ENCODE results near the gene SLC1A2.

The SLC1A2 gene

DNA sequence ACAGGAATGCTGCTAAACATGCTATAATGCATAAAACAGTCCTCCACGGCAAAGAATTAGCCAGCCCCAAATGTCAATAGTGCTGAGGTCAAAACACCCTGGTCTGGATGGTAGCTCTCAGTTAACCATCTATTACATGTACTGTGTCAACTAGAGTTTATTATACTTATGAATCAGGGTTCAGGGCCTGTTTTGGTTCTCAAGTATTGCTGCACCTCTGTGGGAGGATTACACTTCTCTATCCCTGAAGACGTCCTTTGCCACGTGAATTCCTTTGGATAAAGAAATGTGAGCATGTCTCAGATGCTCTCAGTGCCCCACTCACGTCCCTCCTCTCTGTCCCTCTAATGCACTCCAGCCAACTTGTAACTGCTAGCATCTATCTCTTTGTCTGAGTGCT is 53.4 kb downstream of the SLC1A2 start:
- no peak for DNase-seq
- TF ChIP-seq, protein P1, sequence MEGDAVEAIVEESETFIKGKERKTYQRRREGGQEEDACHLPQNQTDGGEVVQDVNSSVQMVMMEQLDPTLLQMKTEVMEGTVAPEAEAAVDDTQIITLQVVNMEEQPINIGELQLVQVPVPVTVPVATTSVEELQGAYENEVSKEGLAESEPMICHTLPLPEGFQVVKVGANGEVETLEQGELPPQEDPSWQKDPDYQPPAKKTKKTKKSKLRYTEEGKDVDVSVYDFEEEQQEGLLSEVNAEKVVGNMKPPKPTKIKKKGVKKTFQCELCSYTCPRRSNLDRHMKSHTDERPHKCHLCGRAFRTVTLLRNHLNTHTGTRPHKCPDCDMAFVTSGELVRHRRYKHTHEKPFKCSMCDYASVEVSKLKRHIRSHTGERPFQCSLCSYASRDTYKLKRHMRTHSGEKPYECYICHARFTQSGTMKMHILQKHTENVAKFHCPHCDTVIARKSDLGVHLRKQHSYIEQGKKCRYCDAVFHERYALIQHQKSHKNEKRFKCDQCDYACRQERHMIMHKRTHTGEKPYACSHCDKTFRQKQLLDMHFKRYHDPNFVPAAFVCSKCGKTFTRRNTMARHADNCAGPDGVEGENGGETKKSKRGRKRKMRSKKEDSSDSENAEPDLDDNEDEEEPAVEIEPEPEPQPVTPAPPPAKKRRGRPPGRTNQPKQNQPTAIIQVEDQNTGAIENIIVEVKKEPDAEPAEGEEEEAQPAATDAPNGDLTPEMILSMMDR (IDR thresholded peaks at IDR 0.05; ENCODE audit: low read depth, low read length) = no peak
- Histone ChIP-seq H3K36me3 (peaks cover 37% of the 10 kb centered on the region), H3K27me3 (ENCODE audit: insufficient read depth, low read depth, severe bottlenecking) (no peaks in the 10 kb centered on the region), H3K9me3 (ENCODE audit: severe bottlenecking) (no peaks in the 10 kb centered on the region), H3K4me3 (ENCODE audit: low read depth, low read length) (no peak overlapping the region), H3K27ac (no peak overlapping the region)

DNA sequence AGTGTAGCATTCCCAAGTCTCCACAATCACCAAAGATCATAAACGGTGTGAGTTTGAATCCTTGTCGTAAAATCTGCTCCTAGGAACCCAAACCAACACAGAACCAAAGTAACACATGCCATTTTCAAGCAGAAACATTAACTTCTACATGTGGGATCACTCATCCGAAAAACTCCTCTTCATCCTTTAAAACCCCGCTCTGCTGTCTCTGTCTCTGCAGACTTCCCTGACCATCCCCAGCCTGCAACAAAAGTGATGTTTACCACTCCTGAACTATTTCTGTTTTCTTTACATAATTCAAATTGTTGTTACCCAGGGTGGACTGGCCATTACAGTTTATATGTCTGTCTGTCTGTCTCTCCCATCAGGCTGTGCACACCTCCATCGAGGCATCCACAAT is 54.0 kb downstream of the SLC1A2 start:
- no peaks in the 10 kb centered on the region for H3K9me3 ChIP-seq (ENCODE audit: severe bottlenecking)
- H3K27ac ChIP-seq = no peak overlapping the region
- no peaks in the 10 kb centered on the region for H3K27me3 ChIP-seq (ENCODE audit: insufficient read depth, low read depth, severe bottlenecking)
- DNase-seq = no peak
- peaks cover 31% of the 10 kb centered on the region for H3K36me3 ChIP-seq
- H3K4me3 ChIP-seq (ENCODE audit: low read depth, low read length) = no peak overlapping the region
- TF ChIP-seq, protein P1 (IDR thresholded peaks at IDR 0.05; ENCODE audit: low read depth, low read length) = no peak

DNA sequence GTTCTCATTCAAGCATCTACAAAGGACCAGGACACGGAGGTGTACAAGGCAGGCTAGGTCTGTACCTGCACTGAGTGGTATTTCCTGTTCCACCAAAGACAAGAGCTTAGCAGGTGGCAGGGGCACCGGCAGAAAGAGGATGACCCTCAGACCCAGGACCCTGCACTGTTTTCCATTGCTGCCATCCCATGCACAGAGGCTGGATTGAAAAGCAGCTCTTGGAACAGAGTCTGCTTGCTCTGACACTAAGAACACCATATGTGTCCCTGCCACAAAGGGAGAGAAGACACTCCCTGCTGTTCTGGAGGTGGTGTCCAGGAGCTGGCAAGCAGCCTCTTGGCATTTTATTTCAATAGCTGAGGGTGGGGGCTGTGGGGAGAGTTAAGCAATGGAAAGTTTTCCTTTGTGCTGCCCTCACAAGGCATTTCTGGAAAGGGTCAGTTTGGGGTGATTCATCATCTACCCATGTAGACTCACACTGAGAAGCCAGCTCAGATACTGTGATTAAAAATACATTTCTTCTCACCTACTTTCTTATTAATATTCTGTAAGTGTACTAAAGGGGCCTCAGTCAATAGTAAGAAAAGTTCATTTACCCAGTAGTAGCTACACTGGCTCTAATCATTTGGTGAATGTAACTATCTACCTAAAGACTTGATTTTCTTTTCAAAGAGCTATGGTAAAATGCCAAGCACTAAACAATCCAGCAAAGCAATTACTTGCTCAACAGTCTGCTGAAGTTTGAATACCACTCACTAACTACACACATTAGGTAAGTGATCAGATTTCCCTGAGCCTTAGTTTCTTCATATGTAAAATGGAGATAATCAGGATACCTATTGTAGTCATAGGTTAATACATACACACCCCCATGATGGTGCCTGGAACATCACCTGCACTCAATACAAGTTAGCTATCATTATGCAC is 55.2 kb downstream of the SLC1A2 start:
- DNase-seq = no peak
- TF ChIP-seq, protein P1 (IDR thresholded peaks at IDR 0.05; ENCODE audit: low read depth, low read length) = no peak
- no peak overlapping the region for H3K27ac ChIP-seq

DNA sequence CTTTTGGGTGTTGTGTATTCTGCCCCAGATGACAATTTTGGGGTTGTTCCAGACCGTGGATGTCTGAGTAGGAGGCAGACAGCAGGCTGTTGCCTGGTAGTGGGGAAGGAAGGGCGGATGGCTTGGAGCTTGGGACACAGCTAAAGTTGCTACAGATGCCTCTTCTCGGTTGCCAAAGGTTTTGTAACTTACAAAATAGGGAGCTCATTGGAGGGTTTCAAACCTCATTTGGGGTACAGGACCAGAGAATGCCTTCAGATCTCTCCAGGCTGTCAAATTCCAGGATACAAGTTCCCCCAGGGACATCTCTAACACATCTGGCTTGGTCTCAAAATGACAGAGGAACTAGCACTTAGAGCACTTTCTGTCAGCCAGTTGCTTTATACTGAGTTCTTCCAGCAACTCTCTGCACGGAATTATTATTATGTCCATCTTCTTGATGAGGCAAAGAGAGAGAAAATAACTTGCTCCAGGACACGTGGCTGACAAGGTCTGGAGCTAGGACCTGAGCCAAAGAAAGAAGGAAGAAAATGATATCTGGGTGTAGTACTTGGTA is 56.0 kb downstream of the SLC1A2 start:
- TF ChIP-seq, protein P1 (IDR thresholded peaks at IDR 0.05; ENCODE audit: low read depth, low read length) = no peak
- Histone ChIP-seq H3K27me3 (ENCODE audit: insufficient read depth, low read depth, severe bottlenecking) (no peaks in the 10 kb centered on the region), H3K4me3 (ENCODE audit: low read depth, low read length) (no peak overlapping the region), H3K9me3 (ENCODE audit: severe bottlenecking) (no peaks in the 10 kb centered on the region), H3K27ac (no peak overlapping the region), H3K36me3 (peaks cover 24% of the 10 kb centered on the region)
- no peak for DNase-seq

More for the DNA sequence above, 55.2 kb downstream of the SLC1A2 start:
- Histone ChIP-seq H3K36me3 (peaks cover 24% of the 10 kb centered on the region), H3K27me3 (ENCODE audit: insufficient read depth, low read depth, severe bottlenecking) (no peaks in the 10 kb centered on the region), H3K9me3 (ENCODE audit: severe bottlenecking) (no peaks in the 10 kb centered on the region), H3K4me3 (ENCODE audit: low read depth, low read length) (no peak overlapping the region)

DNA sequence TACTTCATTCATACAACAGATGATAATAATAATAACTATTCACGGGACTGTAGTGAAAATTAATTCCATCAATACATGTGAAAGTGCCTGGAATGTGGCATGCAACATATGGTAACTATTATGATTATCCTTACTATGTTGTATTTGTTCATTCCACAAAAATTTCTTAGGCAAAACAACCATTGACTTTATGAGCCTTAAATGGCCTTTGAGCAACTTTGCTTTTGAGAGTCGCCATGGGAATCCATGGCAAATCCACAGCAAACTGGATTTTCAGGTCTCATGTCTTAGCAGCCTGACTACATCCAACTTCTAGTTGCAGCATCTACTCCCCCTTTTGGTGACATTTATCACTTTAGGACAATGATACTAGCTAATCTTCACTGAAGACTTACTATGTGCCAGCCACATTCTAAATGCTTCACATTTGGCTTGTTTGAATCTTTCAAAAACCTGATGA is 56.8 kb downstream of the SLC1A2 start:
- Histone ChIP-seq H3K27me3 (ENCODE audit: insufficient read depth, low read depth, severe bottlenecking) (no peaks in the 10 kb centered on the region), H3K36me3 (peaks cover 22% of the 10 kb centered on the region), H3K27ac (no peak overlapping the region), H3K9me3 (ENCODE audit: severe bottlenecking) (no peaks in the 10 kb centered on the region), H3K4me3 (ENCODE audit: low read depth, low read length) (no peak overlapping the region)
- TF ChIP-seq, protein P1 (IDR thresholded peaks at IDR 0.05; ENCODE audit: low read depth, low read length) = no peak
- no peak for DNase-seq

All from WERI-Rb-1 (cell line).